IMR-90 (cell line): Measurements from ENCODE around the gene NT5C1A. TPM values are rescaled to one million over a fixed set of nuclear protein-coding genes. Genes with fewer than 3 reads are reported as not detected.

ENCODE experiments used
- ATAC-seq: fragments of 200-7000 bp; cut with Tn5 transposase; 2 replicates; pipeline ENCODE4 v1.9.1; 2020; ENCODE audit warnings: low read depth, mild to moderate bottlenecking, moderate library complexity
- BruUV-seq: library from RNA; stranded (reverse); fragments of 400-500 nt; replicated peaks from 2 replicates; lab custom pipeline; 2021; lab: Mats Ljungman, UMichigan
- CTCF ChIA-PET: fragments of 300-600 bp; formaldehyde crosslinking; extraction: SDS; loops from one replicate; lab custom pipeline; 2021; ENCODE audit warnings: antibody characterized with exemption; lab: Yijun Ruan, JAX
- POLR2A ChIA-PET: fragments of 300-600 bp; sonication (Branson Sonifier 250); formaldehyde crosslinking; loops from one replicate; lab custom pipeline; 2022; ENCODE audit warnings: antibody characterized with exemption; ENCODE audit not compliant: unreplicated experiment; lab: Charles Lee
- DNase-seq: peaks from one replicate; pipeline ENCODE4 v3.0.0; 2013
- H2AFZ ChIP-seq: replicated peaks from 2 replicates; pipeline ENCODE3; 2013; ENCODE audit warnings: low read length, mild to moderate bottlenecking; ENCODE audit not compliant: poor library complexity
- H2AK5ac ChIP-seq: 2 replicates; pipeline ENCODE4 v1.6.1; 2013; ENCODE audit warnings: low read depth, low read length, inconsistent platforms
- H2AK9ac ChIP-seq: replicated peaks from 2 replicates; pipeline ENCODE3; 2013; ENCODE audit warnings: mild to moderate bottlenecking, low read depth, low read length, moderate library complexity; ENCODE audit not compliant: poor library complexity
- H2BK120ac ChIP-seq: 2 replicates; pipeline ENCODE4 v1.6.1; 2013; ENCODE audit warnings: low read depth, low read length, inconsistent platforms
- H2BK15ac ChIP-seq: 3 replicates; pipeline ENCODE4 v1.6.1; 2013; ENCODE audit warnings: low read depth, low read length, inconsistent platforms
- H2BK20ac ChIP-seq: 2 replicates; pipeline ENCODE4 v1.6.1; 2013; ENCODE audit warnings: low read depth, mild to moderate bottlenecking, inconsistent platforms, low read length, moderate library complexity
- H2BK5ac ChIP-seq: 2 replicates; pipeline ENCODE4 v1.6.1; 2013; ENCODE audit warnings: mild to moderate bottlenecking, low read depth, low read length, inconsistent platforms; ENCODE audit not compliant: poor library complexity, severe bottlenecking
- H3K14ac ChIP-seq: replicated peaks from 2 replicates; pipeline ENCODE4 v1.6.1; 2013; ENCODE audit warnings: low read depth, low read length, inconsistent platforms
- H3K18ac ChIP-seq: 2 replicates; pipeline ENCODE4 v1.6.1; 2013; ENCODE audit warnings: low read depth, low read length, control low read depth
- H3K23ac ChIP-seq: 2 replicates; pipeline ENCODE4 v1.6.1; 2013; ENCODE audit warnings: low read depth, low read length, inconsistent platforms
- H3K27ac ChIP-seq: 2 replicates; pipeline ENCODE4 v1.5.1; 2013; ENCODE audit warnings: mild to moderate bottlenecking, control low read depth, low read length; ENCODE audit not compliant: insufficient read depth
- H3K27me3 ChIP-seq: 2 replicates; pipeline ENCODE4 v1.6.1; 2013; ENCODE audit warnings: low read length; ENCODE audit not compliant: control insufficient read depth, insufficient read depth
- H3K36me3 ChIP-seq: 2 replicates; pipeline ENCODE4 v1.6.1; 2013; ENCODE audit warnings: low read length, mixed read lengths; ENCODE audit not compliant: control insufficient read depth, insufficient read depth
- H3K4ac ChIP-seq: 2 replicates; pipeline ENCODE4 v1.6.1; 2013; ENCODE audit warnings: low read depth, low read length, inconsistent platforms
- H3K4me1 ChIP-seq: 2 replicates; pipeline ENCODE4 v1.6.1; 2013; ENCODE audit warnings: low read length, mixed read lengths; ENCODE audit not compliant: control insufficient read depth, insufficient read depth
- H3K4me2 ChIP-seq: 2 replicates; pipeline ENCODE4 v1.6.1; 2013; ENCODE audit warnings: low read depth, mild to moderate bottlenecking, control low read depth, low read length, moderate library complexity
- H3K4me3 ChIP-seq: 2 replicates; pipeline ENCODE4 v1.5.1; 2013; ENCODE audit warnings: low read depth, mild to moderate bottlenecking, control low read depth, low read length, moderate library complexity; ENCODE audit not compliant: insufficient read depth
- H3K56ac ChIP-seq: 2 replicates; pipeline ENCODE4 v1.6.1; 2013; ENCODE audit warnings: low read length, inconsistent platforms; ENCODE audit not compliant: insufficient read depth; ENCODE audit errors: extremely low read depth
- H3K79me1 ChIP-seq, 2 experiments: 2 replicates each; pipeline ENCODE4 v1.6.1; 2013; ENCODE audit warnings: low read length in 2 of 2, inconsistent platforms in 1 of 2, low read depth in 1 of 2
- H3K9ac ChIP-seq: 2 replicates; pipeline ENCODE4 v1.6.1; 2013; ENCODE audit warnings: low read depth, low read length, control low read depth
- H3K9me1 ChIP-seq: 2 replicates; pipeline ENCODE4 v1.6.1; 2013; ENCODE audit warnings: low read length, inconsistent platforms; ENCODE audit not compliant: insufficient read depth
- H3K9me3 ChIP-seq: 2 replicates; pipeline ENCODE4 v1.6.1; 2013; ENCODE audit warnings: low read length; ENCODE audit not compliant: control insufficient read depth, insufficient read depth
- H4K20me1 ChIP-seq: 2 replicates; pipeline ENCODE4 v1.6.1; 2013; ENCODE audit warnings: low read length, inconsistent platforms; ENCODE audit not compliant: insufficient read depth
- H4K5ac ChIP-seq: 2 replicates; pipeline ENCODE4 v1.6.1; 2013; ENCODE audit warnings: mild to moderate bottlenecking, low read depth, low read length, control low read depth
- H4K8ac ChIP-seq, 2 experiments: 2 replicates each; pipeline ENCODE4 v1.6.1; 2013; ENCODE audit warnings: low read depth in 2 of 2, low read length in 2 of 2, control low read depth in 1 of 2, inconsistent platforms in 1 of 2
- H4K91ac ChIP-seq: 2 replicates; pipeline ENCODE4 v1.6.1; 2013; ENCODE audit warnings: low read depth, low read length, inconsistent platforms; ENCODE audit not compliant: insufficient read depth
- BHLHE40 ChIP-seq: fragments of 150-350 bp; IDR thresholded peaks from 2 replicates; pipeline ENCODE4 v1.6.1; 2016; ENCODE audit warnings: mild to moderate bottlenecking, low read depth, low read length
- CEBPB ChIP-seq: IDR thresholded peaks from 2 replicates; pipeline ENCODE4 v1.6.1; 2012; ENCODE audit warnings: low read depth, low read length, improper control_type of control experiment
- CHD1 ChIP-seq: IDR thresholded peaks from 2 replicates; pipeline ENCODE4 v1.6.1; 2012; ENCODE audit warnings: low read depth, low read length, improper control_type of control experiment
- CTCF ChIP-seq: conservative IDR thresholded peaks from 2 replicates; pipeline ENCODE4 v1.5.1; 2012; ENCODE audit warnings: mild to moderate bottlenecking, low read depth, low read length, improper control_type of control experiment
- FOS ChIP-seq: fragments of 150-350 bp; IDR thresholded peaks from 2 replicates; pipeline ENCODE4 v1.6.1; 2016; ENCODE audit warnings: low read depth, low read length
- MAFK ChIP-seq: IDR thresholded peaks from 2 replicates; pipeline ENCODE4 v1.6.1; 2012; ENCODE audit warnings: low read depth, low read length, improper control_type of control experiment
- MAZ ChIP-seq: IDR thresholded peaks from 2 replicates; pipeline ENCODE4 v1.6.1; 2012; ENCODE audit warnings: low read depth, mild to moderate bottlenecking, low read length, improper control_type of control experiment, moderate library complexity, borderline replicate concordance
- MXI1 ChIP-seq: IDR thresholded peaks from 2 replicates; pipeline ENCODE4 v1.6.1; 2012; ENCODE audit warnings: low read depth, mild to moderate bottlenecking, low read length, moderate library complexity, borderline replicate concordance
- NFE2L2 ChIP-seq: fragments of 150-350 bp; IDR thresholded peaks from 2 replicates; pipeline ENCODE4 v1.6.1; 2016; ENCODE audit warnings: low read depth, mild to moderate bottlenecking, low read length
- POLR2A ChIP-seq: IDR thresholded peaks from 2 replicates; pipeline ENCODE4 v1.6.1; 2012; ENCODE audit warnings: mild to moderate bottlenecking, low read depth, low read length
- RAD21 ChIP-seq: IDR thresholded peaks from 2 replicates; pipeline ENCODE4 v1.6.1; 2012; ENCODE audit warnings: low read length, improper control_type of control experiment
- RCOR1 ChIP-seq: IDR thresholded peaks from 2 replicates; pipeline ENCODE4 v1.6.1; 2012; ENCODE audit warnings: mild to moderate bottlenecking, low read length, improper control_type of control experiment; ENCODE audit not compliant: insufficient replicate concordance
- RFX5 ChIP-seq: IDR thresholded peaks from 2 replicates; pipeline ENCODE4 v1.8.0; 2012; ENCODE audit warnings: low read depth, mild to moderate bottlenecking, low read length, moderate library complexity
- SMC3 ChIP-seq: fragments of 150-350 bp; IDR thresholded peaks from 2 replicates; pipeline ENCODE4 v1.6.1; 2016; ENCODE audit warnings: low read depth, mild to moderate bottlenecking, antibody characterized with exemption, low read length, moderate library complexity
- USF2 ChIP-seq: fragments of 150-350 bp; IDR thresholded peaks from 2 replicates; pipeline ENCODE4 v1.6.1; 2017; ENCODE audit warnings: mild to moderate bottlenecking, antibody characterized with exemption, low read length, low read depth
- WGBS, 2 experiments: methylation state at CpG; one replicate each; pipeline versions ENCODE4 v1.1.5 to v1.1.7; 2013; ENCODE audit warnings: missing lambda C conversion rate in 2 of 2; ENCODE audit not compliant: insufficient read length in 1 of 2; ENCODE audit errors: extremely low coverage in 2 of 2; 5-methylcytosine and 5-hydroxymethylcytosine counted together
- dilution Hi-C: fragments of 300-500 bp; cut with HindIII; formaldehyde crosslinking; loops from one replicate; pipeline ENCODE4 v1.14.3; 2018; ENCODE audit warnings: low sequenced_read_pairs; ENCODE audit not compliant: unreplicated experiment
- in situ Hi-C: fragments of 300-500 bp; cut with MboI; formaldehyde crosslinking; loops from 3 replicates; pipeline ENCODE4 v1.14.3; 2019; ENCODE audit warnings: low sequenced_read_pairs, inconsistent platforms, mixed read lengths
- intact Hi-C: fragments of 100-400 bp; cut with micrococcal nuclease; formaldehyde crosslinking; loops from 2 replicates; pipeline ENCODE4 v1.10.0; 2022
- polyA plus RNA-seq, 3 experiments: library from polyadenylated mRNA; depleted of rRNA; stranded (reverse); fragments of >200 nt; gene quantifications; 2 replicates each; pipeline ENCODE4 v1.2.3, GENCODE V29; 2012; ENCODE audit warnings: low replicate concordance in 1 of 3
- total RNA-seq: library from RNA; depleted of rRNA; stranded (reverse); fragments of >200 nt; gene quantifications from 2 replicates; pipeline ENCODE4 v1.2.3, GENCODE V29; 2012
- TF ChIP-seq, protein P1 (sequence below): fragments of 150-350 bp; IDR thresholded peaks from 2 replicates; pipeline ENCODE4 v1.6.1; 2016; ENCODE audit warnings: low read depth, mild to moderate bottlenecking, low read length, moderate library complexity, borderline replicate concordance

The NT5C1A gene
- total and polyA plus RNA-seq, 2 of the 4 experiments (the other 2 are of a cell fraction) = not detected

GRCh38 chr1:39653546-39654031, 18.3 kb downstream of the NT5C1A start:
- Histone ChIP-seq H3K4me2 (peak overlapping the region; percentile 75; the same call in 1 of the 2 replicates), H4K91ac (no peak overlapping the region), H3K27me3 (peaks cover 27% of the 10 kb centered on the region), H2AK5ac (no peak overlapping the region), H2AK9ac (no peak overlapping the region), H4K20me1 (no peaks in the 10 kb centered on the region), H3K9me3 (no peaks in the 10 kb centered on the region), H2BK120ac (no peak overlapping the region), H3K18ac (no peak overlapping the region), H2BK5ac (no peak overlapping the region), H3K4me1 (no peaks in the 10 kb centered on the region; the same call in 1 of the 2 replicates), H3K4me3 (no peak overlapping the region), H3K9ac (no peak overlapping the region), H3K27ac (no peak overlapping the region), H3K9me1 (no peaks in the 10 kb centered on the region; the same call in 1 of the 2 replicates), H2BK15ac (no peak overlapping the region), H4K5ac (no peak overlapping the region), H3K79me1 (no peaks in the 10 kb centered on the region), H3K36me3 (no peaks in the 10 kb centered on the region), H2AFZ (peak overlapping the region; percentile 54), H4K8ac (no peak overlapping the region), H3K4ac (no peak overlapping the region), H2BK20ac (no peak overlapping the region), H3K56ac (no peak overlapping the region), H3K14ac (no peak overlapping the region), H3K23ac (no peak overlapping the region)
- POLR2A ChIA-PET = no interaction called here
- TF ChIP-seq NFE2L2 (no peak), MAFK (no peak), SMC3 (peak; percentile 89), USF2 (no peak), MAZ (no peak), RCOR1 (no peak), RFX5 (no peak), CHD1 (no peak), CEBPB (0 out of 2 replicates have a peak, but pooled peaks have one; percentile 39), MXI1 (no peak), FOS (no peak), RAD21 (peak; percentile 91), CTCF (peak; percentile 92), POLR2A (no peak), BHLHE40 (no peak)
- TF ChIP-seq, protein P1, sequence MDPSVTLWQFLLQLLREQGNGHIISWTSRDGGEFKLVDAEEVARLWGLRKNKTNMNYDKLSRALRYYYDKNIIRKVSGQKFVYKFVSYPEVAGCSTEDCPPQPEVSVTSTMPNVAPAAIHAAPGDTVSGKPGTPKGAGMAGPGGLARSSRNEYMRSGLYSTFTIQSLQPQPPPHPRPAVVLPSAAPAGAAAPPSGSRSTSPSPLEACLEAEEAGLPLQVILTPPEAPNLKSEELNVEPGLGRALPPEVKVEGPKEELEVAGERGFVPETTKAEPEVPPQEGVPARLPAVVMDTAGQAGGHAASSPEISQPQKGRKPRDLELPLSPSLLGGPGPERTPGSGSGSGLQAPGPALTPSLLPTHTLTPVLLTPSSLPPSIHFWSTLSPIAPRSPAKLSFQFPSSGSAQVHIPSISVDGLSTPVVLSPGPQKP = no peak
- dilution Hi-C loops = no loop called here
- CTCF ChIA-PET = interaction anchor here (0.6 to 2.8 kb wide), 11 partner anchors 13 to 79 kb away, joined by 3 to 16 read pairs (median 4); no protein-coding TSS in a partner anchor
- in situ Hi-C loops = no loop called here
- peak; percentile 89 for ATAC-seq
- BruUV-seq = no TSS peak
- WGBS, 2 experiments = 15% methylated on average over 2 of the region's 8 CpGs; no CpG with 5 or more reads in 1 of the 2 experiments
- peak; percentile 78 for DNase-seq
- intact Hi-C loops = loop anchor here (1.0 to 10.0 kb wide), 2 partner anchors 47 to 559 kb away; no protein-coding TSS in a partner anchor
